ENCODE data around the gene CCDC183.

Gene CCDC183

DNA sequence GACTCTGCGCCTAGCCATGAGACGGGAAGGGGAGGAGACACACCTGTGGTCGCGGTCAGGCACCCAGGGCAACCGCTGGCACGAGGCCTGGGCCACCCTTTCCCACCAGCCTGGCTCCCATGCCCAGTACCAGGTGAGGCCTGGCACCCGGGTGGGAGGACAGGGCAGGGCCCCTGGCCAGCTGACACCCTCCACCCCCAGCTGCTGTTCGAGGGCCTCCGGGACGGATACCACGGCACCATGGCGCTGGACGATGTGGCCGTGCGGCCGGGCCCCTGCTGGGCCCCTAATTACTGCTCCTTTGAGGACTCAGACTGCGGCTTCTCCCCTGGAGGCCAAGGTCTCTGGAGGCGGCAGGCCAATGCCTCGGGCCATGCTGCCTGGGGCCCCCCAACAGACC lies 61.0 kb downstream of the CCDC183 start:
- Histone ChIP-seq H4K20me1 (ENCODE audit: insufficient read depth, low read length) (no peaks in the 10 kb centered on the region), H3K4me1 (ENCODE audit: low read length) (no peaks in the 10 kb centered on the region), H3K27ac (ENCODE audit: low read length) (no peak overlapping the region), H3F3A (ENCODE audit: insufficient read depth, low read length) (no peaks in the 10 kb centered on the region), H3K9me2 (replicated peaks; ENCODE audit: insufficient read depth, low read length) (no peaks in the 10 kb centered on the region), H3K27me3 (replicated peaks; ENCODE audit: insufficient read depth, low read length) (no peaks in the 10 kb centered on the region), H3K79me2 (ENCODE audit: low read length) (no peaks in the 10 kb centered on the region), H3K9me3 (replicated peaks; ENCODE audit: insufficient read depth, low read length) (no peaks in the 10 kb centered on the region), H3K4me3 (ENCODE audit: low read length) (no peak overlapping the region), H3K36me3 (replicated peaks; ENCODE audit: insufficient read depth, low read length) (no peaks in the 10 kb centered on the region), H3K9ac (ENCODE audit: low read length) (no peak overlapping the region), H2AFZ (ENCODE audit: low read length) (no peak overlapping the region), H3K4me2 (ENCODE audit: low read depth, low read length) (no peak overlapping the region)
- TF ChIP-seq EZH2phosphoT487 (IDR thresholded peaks at IDR 0.05; ENCODE audit: low read length) (no peak), EZH2 (optimal IDR thresholded peaks at IDR 0.05; ENCODE audit: low read depth, low read length) (no peak)
- TF ChIP-seq, protein P1, sequence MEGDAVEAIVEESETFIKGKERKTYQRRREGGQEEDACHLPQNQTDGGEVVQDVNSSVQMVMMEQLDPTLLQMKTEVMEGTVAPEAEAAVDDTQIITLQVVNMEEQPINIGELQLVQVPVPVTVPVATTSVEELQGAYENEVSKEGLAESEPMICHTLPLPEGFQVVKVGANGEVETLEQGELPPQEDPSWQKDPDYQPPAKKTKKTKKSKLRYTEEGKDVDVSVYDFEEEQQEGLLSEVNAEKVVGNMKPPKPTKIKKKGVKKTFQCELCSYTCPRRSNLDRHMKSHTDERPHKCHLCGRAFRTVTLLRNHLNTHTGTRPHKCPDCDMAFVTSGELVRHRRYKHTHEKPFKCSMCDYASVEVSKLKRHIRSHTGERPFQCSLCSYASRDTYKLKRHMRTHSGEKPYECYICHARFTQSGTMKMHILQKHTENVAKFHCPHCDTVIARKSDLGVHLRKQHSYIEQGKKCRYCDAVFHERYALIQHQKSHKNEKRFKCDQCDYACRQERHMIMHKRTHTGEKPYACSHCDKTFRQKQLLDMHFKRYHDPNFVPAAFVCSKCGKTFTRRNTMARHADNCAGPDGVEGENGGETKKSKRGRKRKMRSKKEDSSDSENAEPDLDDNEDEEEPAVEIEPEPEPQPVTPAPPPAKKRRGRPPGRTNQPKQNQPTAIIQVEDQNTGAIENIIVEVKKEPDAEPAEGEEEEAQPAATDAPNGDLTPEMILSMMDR (IDR thresholded peaks at IDR 0.05; ENCODE audit: low read length) = no peak
- no peak for DNase-seq
